SK-N-MC (cell line): Measurements from ENCODE around the gene VAT1L.

Experiments used
- DNase-seq: peaks from one replicate; pipeline ENCODE4 v3.0.0-alpha.2; 2011; ENCODE audit warnings: low read depth, low spot score
- H3K27ac ChIP-seq: fragments of 200-600 bp; sonication (generic); 2 replicates; pipeline ENCODE4 v1.5.1; 2016; ENCODE audit warnings: mixed run types
- H3K36me3 ChIP-seq: fragments of 200-600 bp; sonication (generic); 2 replicates; pipeline ENCODE4 v1.6.1; 2017; ENCODE audit warnings: antibody characterized with exemption, low read length, mixed read lengths; ENCODE audit not compliant: insufficient read depth
- H3K4me3 ChIP-seq: fragments of 200-600 bp; sonication (generic); 2 replicates; pipeline ENCODE4 v1.5.1; 2016
- H3K9ac ChIP-seq: fragments of 200-600 bp; sonication (generic); 2 replicates; pipeline ENCODE4 v1.8.0; 2017; ENCODE audit warnings: mixed run types, mixed read lengths; ENCODE audit not compliant: insufficient read length
- H3K9me3 ChIP-seq: fragments of 200-600 bp; sonication (generic); 2 replicates; pipeline ENCODE4 v1.6.1; 2017; ENCODE audit warnings: low read depth, mild to moderate bottlenecking, antibody characterized with exemption, low read length, moderate library complexity, mixed read lengths
- EZH2 ChIP-seq: fragments of 200-600 bp; sonication (generic); IDR thresholded peaks from one replicate; pipeline ENCODE4 v1.6.1; 2017; ENCODE audit warnings: antibody characterized with exemption
- FOXP2 ChIP-seq: optimal IDR thresholded peaks from 2 replicates; pipeline ENCODE3; 2011; ENCODE audit warnings: mild to moderate bottlenecking, moderate library complexity; ENCODE audit not compliant: insufficient read depth; ENCODE audit errors: extremely low read length, control extremely low read depth
- POLR2AphosphoS5 ChIP-seq: IDR thresholded peaks from 2 replicates; pipeline ENCODE4 v1.6.1; 2012; ENCODE audit warnings: mild to moderate bottlenecking, low read depth, low read length, borderline replicate concordance

VAT1L gene

GRCh38 chr16:77874347-77874746 lies 86.0 kb downstream of the VAT1L start:
- no peak for DNase-seq
- Histone ChIP-seq H3K9me3 (no peaks in the 10 kb centered on the region), H3K36me3 (no peaks in the 10 kb centered on the region), H3K27ac (no peak overlapping the region), H3K4me3 (no peak overlapping the region), H3K9ac (no peak overlapping the region)
- TF ChIP-seq EZH2 = no peak
- no peak for TF ChIP-seq POLR2AphosphoS5
- TF ChIP-seq FOXP2 = no peak

- H3K9me3 ChIP-seq = no peaks in the 10 kb centered on the region
- H3K27ac ChIP-seq = no peak overlapping the region
- DNase-seq = no peak
- TF ChIP-seq EZH2 = no peak
- no peak for TF ChIP-seq FOXP2
- TF ChIP-seq POLR2AphosphoS5 = no peak
- H3K4me3 ChIP-seq = no peak overlapping the region
- H3K9ac ChIP-seq = no peak overlapping the region
- no peaks in the 10 kb centered on the region for H3K36me3 ChIP-seq
These were observed 88.4 kb downstream of the VAT1L start for GRCh38 chr16:77876776-77877175.

- no peaks in the 10 kb centered on the region for H3K36me3 ChIP-seq
- no peak overlapping the region for H3K4me3 ChIP-seq
- no peaks in the 10 kb centered on the region for H3K9me3 ChIP-seq
- no peak overlapping the region for H3K9ac ChIP-seq
- no peak for DNase-seq
- TF ChIP-seq FOXP2 (no peak), POLR2AphosphoS5 (no peak), EZH2 (no peak)
- H3K27ac ChIP-seq = no peak overlapping the region
These were observed 89.5 kb downstream of the VAT1L start for GRCh38 chr16:77877712-77878347.

- no peaks in the 10 kb centered on the region for H3K36me3 ChIP-seq
- TF ChIP-seq EZH2 = no peak
- no peak for TF ChIP-seq POLR2AphosphoS5
- no peak for TF ChIP-seq FOXP2
- H3K9ac ChIP-seq = no peak overlapping the region
- H3K4me3 ChIP-seq = no peak overlapping the region
- H3K27ac ChIP-seq = no peak overlapping the region
- DNase-seq = no peak
- H3K9me3 ChIP-seq = no peaks in the 10 kb centered on the region
These were observed 93.1 kb downstream of the VAT1L start for GRCh38 chr16:77881355-77882030.

- no peak for DNase-seq
- Histone ChIP-seq H3K36me3 (no peaks in the 10 kb centered on the region), H3K27ac (no peak overlapping the region), H3K9me3 (no peaks in the 10 kb centered on the region), H3K4me3 (no peak overlapping the region), H3K9ac (no peak overlapping the region)
- TF ChIP-seq POLR2AphosphoS5 (no peak), FOXP2 (no peak), EZH2 (no peak)
These were observed 94.0 kb downstream of the VAT1L start for GRCh38 chr16:77882358-77882757.

- H3K9ac ChIP-seq = no peak overlapping the region
- H3K27ac ChIP-seq = no peak overlapping the region
- no peaks in the 10 kb centered on the region for H3K9me3 ChIP-seq
- no peak for DNase-seq
- no peak overlapping the region for H3K4me3 ChIP-seq
- TF ChIP-seq EZH2 = no peak
- no peak for TF ChIP-seq FOXP2
- TF ChIP-seq POLR2AphosphoS5 = no peak
- no peaks in the 10 kb centered on the region for H3K36me3 ChIP-seq
These were observed 97.4 kb downstream of the VAT1L start for GRCh38 chr16:77885571-77886295.

- Histone ChIP-seq H3K9me3 (no peaks in the 10 kb centered on the region), H3K4me3 (no peak overlapping the region), H3K36me3 (no peaks in the 10 kb centered on the region), H3K9ac (no peak overlapping the region), H3K27ac (no peak overlapping the region)
- no peak for DNase-seq
- no peak for TF ChIP-seq FOXP2
- no peak for TF ChIP-seq POLR2AphosphoS5
- no peak for TF ChIP-seq EZH2
These were observed 100.5 kb downstream of the VAT1L start for GRCh38 chr16:77888871-77889270.

GRCh38 chr16:77890075-77890474 lies 101.7 kb downstream of the VAT1L start:
- Histone ChIP-seq H3K9me3 (no peaks in the 10 kb centered on the region), H3K9ac (no peak overlapping the region), H3K36me3 (no peaks in the 10 kb centered on the region), H3K4me3 (no peak overlapping the region), H3K27ac (no peak overlapping the region)
- TF ChIP-seq EZH2 = no peak
- TF ChIP-seq FOXP2 = no peak
- TF ChIP-seq POLR2AphosphoS5 = no peak
- DNase-seq = no peak
